RWPE1 (cell line): ENCODE data around the gene SLC38A10.
A peak's percentile ranks its signal among the peaks of the same experiment; 100 is the strongest.

Experiments used
- CTCF ChIA-PET: fragments of 350-600 bp; sonication (Branson Sonifier 250); formaldehyde crosslinking; extraction: SDS; loops from one replicate; lab custom pipeline; 2021; lab: Yijun Ruan, JAX
- POLR2A ChIA-PET: fragments of 400-600 bp; formaldehyde crosslinking; extraction: SDS; loops from one replicate; lab custom pipeline; 2020; ENCODE audit warnings: antibody characterized with exemption; ENCODE audit not compliant: low non-redundant PET; lab: Yijun Ruan, JAX
- DNase-seq: peaks from one replicate; pipeline ENCODE4 v3.0.0; 2012; ENCODE audit warnings: low spot score
- H3K27ac ChIP-seq: fragments of 450-650 bp; 2 replicates; pipeline ENCODE4 v1.5.1; 2017
- TF ChIP-seq, protein P1 (sequence below): fragments of 450-650 bp; conservative IDR thresholded peaks from 2 replicates; pipeline ENCODE4 v1.5.1; 2017; ENCODE audit warnings: low read depth, mild to moderate bottlenecking

The SLC38A10 gene

DNA sequence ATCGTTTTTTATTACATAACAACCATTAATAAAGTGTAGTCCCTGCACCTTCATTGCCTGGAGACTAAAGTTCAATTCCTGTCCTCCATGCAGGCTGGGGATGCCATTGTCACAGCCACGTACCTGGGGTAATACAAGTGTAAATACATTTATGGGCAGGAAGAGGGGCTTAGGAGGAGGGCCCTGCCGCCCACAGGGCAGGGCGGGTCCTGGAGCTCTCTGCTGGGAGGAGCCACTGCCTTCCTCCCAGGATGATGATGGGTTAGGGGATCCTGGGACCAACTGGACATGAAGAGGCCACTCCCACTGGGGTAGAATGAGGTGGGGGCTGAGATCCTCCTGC, 44.1 kb upstream of the SLC38A10 start:
- CTCF ChIA-PET = no interaction called here
- POLR2A ChIA-PET = interaction anchor here (0.8 kb wide), 1 partner anchor 33 kb away, joined by 5 read pairs; no protein-coding TSS in a partner anchor
- TF ChIP-seq, protein P1, sequence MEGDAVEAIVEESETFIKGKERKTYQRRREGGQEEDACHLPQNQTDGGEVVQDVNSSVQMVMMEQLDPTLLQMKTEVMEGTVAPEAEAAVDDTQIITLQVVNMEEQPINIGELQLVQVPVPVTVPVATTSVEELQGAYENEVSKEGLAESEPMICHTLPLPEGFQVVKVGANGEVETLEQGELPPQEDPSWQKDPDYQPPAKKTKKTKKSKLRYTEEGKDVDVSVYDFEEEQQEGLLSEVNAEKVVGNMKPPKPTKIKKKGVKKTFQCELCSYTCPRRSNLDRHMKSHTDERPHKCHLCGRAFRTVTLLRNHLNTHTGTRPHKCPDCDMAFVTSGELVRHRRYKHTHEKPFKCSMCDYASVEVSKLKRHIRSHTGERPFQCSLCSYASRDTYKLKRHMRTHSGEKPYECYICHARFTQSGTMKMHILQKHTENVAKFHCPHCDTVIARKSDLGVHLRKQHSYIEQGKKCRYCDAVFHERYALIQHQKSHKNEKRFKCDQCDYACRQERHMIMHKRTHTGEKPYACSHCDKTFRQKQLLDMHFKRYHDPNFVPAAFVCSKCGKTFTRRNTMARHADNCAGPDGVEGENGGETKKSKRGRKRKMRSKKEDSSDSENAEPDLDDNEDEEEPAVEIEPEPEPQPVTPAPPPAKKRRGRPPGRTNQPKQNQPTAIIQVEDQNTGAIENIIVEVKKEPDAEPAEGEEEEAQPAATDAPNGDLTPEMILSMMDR = no peak
- no peak for DNase-seq
- peak overlapping the region; percentile 99 for H3K27ac ChIP-seq

DNA sequence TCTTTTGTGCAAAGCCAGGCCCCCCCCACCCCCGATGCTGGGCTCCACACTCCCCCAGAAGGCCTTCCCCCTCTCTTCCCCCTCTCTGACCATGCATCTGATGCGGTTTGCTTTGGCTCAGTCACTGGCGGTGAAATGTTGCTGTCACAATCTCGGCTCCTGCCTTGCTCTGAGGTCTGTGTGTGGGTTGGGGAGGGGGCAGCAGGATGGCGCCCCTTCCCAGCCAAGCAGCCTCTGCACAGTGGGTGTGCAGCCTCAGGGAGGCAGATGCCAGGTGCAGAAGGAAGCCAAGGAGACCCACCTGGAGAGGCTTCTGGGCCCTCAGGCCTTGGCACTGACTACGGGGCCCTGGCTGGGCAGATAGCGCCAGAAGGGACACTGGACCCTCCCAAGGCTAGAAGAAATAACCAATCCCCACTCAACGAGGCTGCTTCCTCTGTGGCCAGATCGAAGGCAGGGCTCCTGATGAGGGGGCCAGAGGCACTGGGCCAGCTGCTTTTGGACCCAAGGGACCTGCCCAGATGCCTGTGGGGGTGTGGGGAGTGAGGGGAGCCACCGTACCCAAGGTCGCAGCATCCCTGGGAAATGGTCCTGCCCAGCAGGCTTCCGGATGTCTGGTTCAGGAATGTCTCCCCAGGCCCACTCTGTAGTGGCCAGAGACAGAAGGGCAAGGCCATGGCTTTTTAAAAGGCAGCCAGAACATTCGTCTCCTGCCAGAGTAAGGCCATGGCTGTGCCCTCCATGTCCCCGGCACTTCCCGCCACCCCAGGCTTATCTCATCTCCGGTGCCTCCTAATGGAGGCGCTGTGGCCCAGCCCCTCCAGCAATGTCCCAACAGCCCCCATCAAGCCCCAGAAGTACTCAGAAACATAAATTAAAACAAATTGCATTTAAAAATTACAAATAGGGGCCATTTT, 43.4 kb upstream of the SLC38A10 start:
- CTCF ChIA-PET = interaction anchor here (0.7 to 1.9 kb wide), 2 partner anchors 118 to 146 kb away, joined by 3 to 7 read pairs; no protein-coding TSS in a partner anchor
- no peak for DNase-seq
- POLR2A ChIA-PET = interaction anchor here (0.8 kb wide), 1 partner anchor 32 kb away, joined by 5 read pairs; no protein-coding TSS in a partner anchor
- H3K27ac ChIP-seq = peak overlapping the region; percentile 99
- TF ChIP-seq, protein P1 = no peak

DNA sequence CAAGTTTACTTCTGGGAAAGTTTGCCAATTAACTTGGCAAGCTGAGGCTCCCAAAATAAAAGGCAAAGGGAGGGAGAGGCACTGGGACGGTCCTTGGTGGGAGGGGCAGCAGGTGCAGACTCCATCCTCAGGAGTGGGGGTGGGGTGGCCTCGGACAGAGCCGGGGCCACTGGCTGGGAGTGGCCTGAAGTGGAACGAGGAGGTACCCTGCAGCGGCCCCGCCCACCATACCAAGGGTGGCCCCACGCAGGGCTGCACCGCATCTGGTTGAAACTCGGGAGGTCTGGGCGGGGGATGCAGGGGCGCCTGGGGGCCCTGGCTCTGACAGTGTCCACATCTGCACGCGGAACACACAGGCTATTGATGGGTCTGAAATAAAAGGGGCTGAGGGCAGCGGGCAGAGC, 42.4 kb upstream of the SLC38A10 start:
- no peak for DNase-seq
- POLR2A ChIA-PET = no interaction called here
- CTCF ChIA-PET = interaction anchor here (0.7 to 1.9 kb wide), 2 partner anchors 119 to 147 kb away, joined by 3 to 7 read pairs; no protein-coding TSS in a partner anchor

DNA sequence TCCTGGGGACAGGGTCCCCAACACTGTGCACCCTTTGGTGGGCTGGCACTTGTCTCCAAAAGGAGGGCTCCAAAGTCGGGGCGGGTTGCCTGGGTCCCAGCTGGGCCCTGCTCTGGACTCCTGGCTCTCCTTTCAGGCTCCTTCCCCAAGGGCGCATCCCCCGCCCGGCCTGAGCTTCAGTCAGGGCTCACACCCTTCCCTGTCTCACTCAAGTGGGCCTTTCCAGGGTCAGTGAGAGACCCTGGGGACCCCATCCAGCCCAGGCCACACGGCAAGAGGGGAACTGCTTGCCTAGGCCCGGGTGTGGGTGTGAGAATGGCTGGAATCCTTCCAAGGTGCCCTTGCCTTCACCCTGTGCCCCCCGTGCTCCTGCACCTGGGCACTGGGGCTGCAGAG, 41.8 kb upstream of the SLC38A10 start:
- no peak for DNase-seq
- ChIA-PET CTCF (interaction anchor here (1.9 kb wide), 1 partner anchor 148 kb away, joined by 7 read pairs; no protein-coding TSS in a partner anchor), POLR2A (no interaction called here)
- H3K27ac ChIP-seq = peak overlapping the region; percentile 99
- TF ChIP-seq, protein P1 = no peak

More for the DNA sequence above, 42.4 kb upstream of the SLC38A10 start:
- H3K27ac ChIP-seq = peak overlapping the region; percentile 99
- TF ChIP-seq, protein P1 = no peak

DNA sequence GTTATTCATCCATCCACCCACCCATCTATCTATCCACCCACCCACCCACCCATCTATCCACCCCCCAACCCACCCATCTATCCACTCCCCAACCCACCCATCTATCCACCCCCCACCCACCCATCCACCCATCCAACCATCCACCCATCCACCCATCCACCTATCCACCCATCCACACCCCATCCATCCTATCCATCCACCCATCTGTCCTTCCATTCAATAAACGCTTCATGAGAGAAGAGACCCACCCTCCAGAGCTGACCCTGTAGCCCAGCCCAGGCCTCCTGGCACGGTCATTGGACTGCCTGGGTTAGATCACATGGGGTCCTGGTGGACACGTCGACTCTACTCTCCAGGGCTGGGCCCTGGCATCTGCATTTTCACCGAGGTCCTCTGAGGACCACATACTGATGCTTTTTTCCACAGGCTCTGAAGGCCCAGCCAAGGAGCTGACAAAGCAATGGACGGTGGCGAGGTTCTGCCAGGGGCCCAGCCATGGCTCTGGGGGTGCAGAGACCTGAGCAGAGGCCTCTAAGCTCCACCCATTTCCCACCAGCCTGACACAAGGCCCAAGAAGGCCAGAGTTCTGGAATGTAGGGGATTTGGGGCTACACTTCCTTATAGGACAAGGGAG, 41.3 kb upstream of the SLC38A10 start:
- no peak for DNase-seq
- TF ChIP-seq, protein P1 = no peak
- H3K27ac ChIP-seq = peak overlapping the region; percentile 99
- POLR2A ChIA-PET = no interaction called here
- CTCF ChIA-PET = interaction anchor here (1.9 kb wide), 1 partner anchor 148 kb away, joined by 7 read pairs; no protein-coding TSS in a partner anchor

DNA sequence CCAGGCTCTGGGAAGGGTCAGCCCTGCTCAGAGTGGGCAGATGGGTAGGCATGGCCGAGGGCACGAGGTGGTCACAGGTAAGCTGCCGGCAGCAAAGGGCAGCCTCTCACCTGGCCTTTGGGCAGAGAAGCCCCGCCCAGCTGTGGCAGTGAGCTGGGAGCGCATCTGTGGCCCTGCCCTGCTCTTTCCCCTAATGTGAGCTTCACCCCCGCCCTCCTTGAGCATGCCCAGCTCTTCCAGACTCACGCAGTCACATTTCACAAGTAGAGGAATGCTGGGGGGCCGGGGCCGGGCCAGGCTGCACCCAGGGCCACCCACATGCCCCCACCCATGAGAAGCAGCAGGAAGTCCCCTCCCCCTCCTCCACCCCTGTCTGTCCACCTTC, 40.7 kb upstream of the SLC38A10 start:
- TF ChIP-seq, protein P1 = no peak
- H3K27ac ChIP-seq = peak overlapping the region; percentile 65
- ChIA-PET POLR2A (no interaction called here), CTCF (interaction anchor here (0.5 to 0.6 kb wide), 2 partner anchors 81 to 122 kb away, joined by 3 read pairs; no protein-coding TSS in a partner anchor)
- DNase-seq = peak; percentile 59
